Measurements from ENCODE around the gene HOXB7. TPM values are rescaled to one million over a fixed set of nuclear protein-coding genes. Genes with fewer than 3 reads are reported as not detected.

HOXB7 gene
- total and polyA plus RNA-seq, 2 experiments from 2014 or later: not detected

DNA sequence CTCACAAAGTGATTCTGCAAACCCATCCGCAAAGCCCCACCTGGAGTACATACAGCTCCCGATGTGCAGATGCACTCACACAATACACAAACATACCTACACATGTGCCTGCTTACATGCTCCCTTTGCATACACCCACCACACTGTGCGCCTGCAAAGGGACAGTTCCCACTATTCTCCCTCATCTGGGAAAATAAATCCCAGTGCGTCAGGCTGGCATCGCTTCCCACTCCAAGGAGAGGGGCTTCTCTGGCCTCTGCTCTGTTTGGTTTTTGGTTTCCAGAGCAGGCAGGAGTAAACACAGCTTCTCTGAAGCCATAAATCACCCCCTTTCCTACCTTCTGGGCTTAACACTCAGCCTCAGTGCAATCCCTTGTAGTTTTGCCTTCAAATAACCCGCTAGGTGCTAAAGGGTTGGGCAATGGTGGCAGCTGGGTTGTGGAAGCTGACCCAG is 47.4 kb downstream of the HOXB7 start:
- ATAC-seq: no peak
- Histone ChIP-seq H3K79me2 (replicated peaks; ENCODE audit: insufficient read depth) (no peaks in the 10 kb centered on the region), H4K20me1 (replicated peaks; ENCODE audit: insufficient read depth) (peaks cover 62% of the 10 kb centered on the region), H3K27ac (ENCODE audit: low read depth) (no peak overlapping the region), H2AFZ (no peak overlapping the region), H3K27me3 (ENCODE audit: insufficient read depth) (peaks cover 100% of the 10 kb centered on the region), H3K4me3 (0 out of 2 replicates have a peak overlapping the region, but pooled peaks have one; percentile 10), H3K36me3 (ENCODE audit: insufficient read depth) (no peaks in the 10 kb centered on the region), H3K9me2 (ENCODE audit: insufficient read depth) (no peaks in the 10 kb centered on the region), H3K4me1 (ENCODE audit: insufficient read depth) (peaks cover 64% of the 10 kb centered on the region), H3F3A (replicated peaks; ENCODE audit: low read depth) (peaks cover 56% of the 10 kb centered on the region), H3K4me2 (no peak overlapping the region)
- no peak for DNase-seq (ENCODE audit: low spot score)
- Mint-ChIP-seq H3K27me3 (ENCODE audit: insufficient read depth, low read depth, poor library complexity) (peaks cover 56% of the 10 kb centered on the region), H3K9me3 (no peaks in the 10 kb centered on the region; the same call in 2 of the 3 replicates), H3K27ac (no peak overlapping the region), H3K36me3 (ENCODE audit: low read depth) (no peaks in the 10 kb centered on the region), H3K4me1 (peaks cover 20% of the 10 kb centered on the region), H3K4me3 (peak overlapping the region; percentile 60)
- TF ChIP-seq JUNB (IDR thresholded peaks at IDR 0.05; ENCODE audit: unreplicated experiment) (no peak), STAT1 (IDR thresholded peaks at IDR 0.05; ENCODE audit: unreplicated experiment) (no peak), CREB1 (CRISPR knock-in tag; IDR thresholded peaks at IDR 0.05; ENCODE audit: low read depth) (no peak), NANOG (IDR thresholded peaks at IDR 0.05; ENCODE audit: borderline replicate concordance) (no peak), EZH2 (IDR thresholded peaks at IDR 0.05; ENCODE audit: low read depth, unreplicated experiment) (peak; percentile 77), ZNF331 (CRISPR knock-in tag; IDR thresholded peaks at IDR 0.05; ENCODE audit: low read depth) (no peak)
- TF ChIP-seq, protein P1, sequence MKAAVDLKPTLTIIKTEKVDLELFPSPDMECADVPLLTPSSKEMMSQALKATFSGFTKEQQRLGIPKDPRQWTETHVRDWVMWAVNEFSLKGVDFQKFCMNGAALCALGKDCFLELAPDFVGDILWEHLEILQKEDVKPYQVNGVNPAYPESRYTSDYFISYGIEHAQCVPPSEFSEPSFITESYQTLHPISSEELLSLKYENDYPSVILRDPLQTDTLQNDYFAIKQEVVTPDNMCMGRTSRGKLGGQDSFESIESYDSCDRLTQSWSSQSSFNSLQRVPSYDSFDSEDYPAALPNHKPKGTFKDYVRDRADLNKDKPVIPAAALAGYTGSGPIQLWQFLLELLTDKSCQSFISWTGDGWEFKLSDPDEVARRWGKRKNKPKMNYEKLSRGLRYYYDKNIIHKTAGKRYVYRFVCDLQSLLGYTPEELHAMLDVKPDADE (IDR thresholded peaks at IDR 0.05): no peak

DNA sequence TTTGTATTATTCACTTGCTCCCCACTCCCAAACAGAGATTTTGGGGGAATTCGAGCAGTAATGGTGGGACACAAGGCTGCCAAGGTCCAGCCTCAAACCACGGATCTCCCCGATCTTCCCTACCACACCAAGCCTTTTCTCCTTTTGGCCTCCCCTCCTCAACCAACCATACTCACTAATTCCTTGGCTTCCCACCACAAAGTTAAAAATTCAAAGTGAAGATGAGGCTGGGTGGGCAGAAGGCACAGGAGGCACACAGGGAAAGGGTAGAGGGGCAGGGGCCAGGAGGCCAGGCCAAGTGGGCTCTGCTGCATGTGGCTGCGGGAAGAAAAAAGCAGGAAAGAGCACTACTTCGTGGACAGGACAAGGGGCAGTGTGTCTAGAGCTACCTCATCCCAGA is 47.9 kb downstream of the HOXB7 start:
- Mint-ChIP-seq H3K4me1 (peaks cover 18% of the 10 kb centered on the region), H3K4me3 (no peak overlapping the region), H3K36me3 (ENCODE audit: low read depth) (no peaks in the 10 kb centered on the region), H3K27me3 (ENCODE audit: insufficient read depth, low read depth, poor library complexity) (peaks cover 61% of the 10 kb centered on the region), H3K9me3 (no peaks in the 10 kb centered on the region; the same call in 2 of the 3 replicates), H3K27ac (no peak overlapping the region)
- TF ChIP-seq NANOG (IDR thresholded peaks at IDR 0.05; ENCODE audit: borderline replicate concordance) (no peak), EZH2phosphoT487 (IDR thresholded peaks at IDR 0.05; ENCODE audit: unreplicated experiment) (no peak), ZNF331 (CRISPR knock-in tag; IDR thresholded peaks at IDR 0.05; ENCODE audit: low read depth) (no peak), STAT1 (IDR thresholded peaks at IDR 0.05; ENCODE audit: unreplicated experiment) (no peak), EZH2 (IDR thresholded peaks at IDR 0.05; ENCODE audit: low read depth, unreplicated experiment) (peak; percentile 66)
- Histone ChIP-seq H3K4me2 (no peak overlapping the region), H3K27ac (ENCODE audit: low read depth) (no peak overlapping the region), H3K27me3 (ENCODE audit: insufficient read depth) (peaks cover 100% of the 10 kb centered on the region), H3K9me2 (ENCODE audit: insufficient read depth) (no peaks in the 10 kb centered on the region), H3K79me2 (replicated peaks; ENCODE audit: insufficient read depth) (no peaks in the 10 kb centered on the region), H4K20me1 (replicated peaks; ENCODE audit: insufficient read depth) (peaks cover 62% of the 10 kb centered on the region), H3K4me3 (no peak overlapping the region), H2AFZ (no peak overlapping the region), H3F3A (replicated peaks; ENCODE audit: low read depth) (peaks cover 56% of the 10 kb centered on the region), H3K4me1 (ENCODE audit: insufficient read depth) (peaks cover 59% of the 10 kb centered on the region), H3K36me3 (ENCODE audit: insufficient read depth) (no peaks in the 10 kb centered on the region)
- ATAC-seq (no peak), DNase-seq (ENCODE audit: low spot score) (no peak)

All from GM23338 (cell line).